Panc1 (cell line): Measurements from ENCODE around the gene MTHFD1. TPM values are rescaled to one million over a fixed set of nuclear protein-coding genes. Genes with fewer than 3 reads are reported as not detected.

ENCODE experiments used
- ATAC-seq: fragments of 200-7000 bp; cut with Tn5 transposase; 2 replicates; pipeline ENCODE4 v1.9.1; 2020; ENCODE audit warnings: mild to moderate bottlenecking, moderate library complexity
- BruUV-seq: library from RNA; stranded (reverse); fragments of 400-500 nt; replicated peaks from 2 replicates; lab custom pipeline; 2021; lab: Mats Ljungman, UMichigan
- CTCF ChIA-PET: fragments of 300-600 bp; sonication (Branson Sonifier 250); formaldehyde crosslinking; loops from one replicate; lab custom pipeline; 2022; ENCODE audit warnings: antibody characterized with exemption; lab: Charles Lee
- POLR2A ChIA-PET: fragments of 300-600 bp; sonication (Branson Sonifier 250); formaldehyde crosslinking; loops from one replicate; lab custom pipeline; 2022; ENCODE audit warnings: antibody characterized with exemption; lab: Charles Lee
- DNase-seq: peaks from one replicate; pipeline ENCODE4 v3.0.0-alpha.2; 2010; ENCODE audit warnings: low read depth, low spot score
- H3K27ac ChIP-seq: 2 replicates; pipeline ENCODE4 v1.5.1; 2011; ENCODE audit warnings: mild to moderate bottlenecking, low read length, inconsistent platforms
- H3K27me3 ChIP-seq: fragments of 200-500 bp; sonication (Bioruptor generic); 2 replicates; pipeline ENCODE4 v1.6.0; 2014; ENCODE audit warnings: low read length, inconsistent platforms; ENCODE audit not compliant: control insufficient read depth, insufficient read depth
- H3K36me3 ChIP-seq: fragments of 200-500 bp; sonication (Bioruptor generic); 2 replicates; pipeline ENCODE4 v1.5.1; 2014; ENCODE audit warnings: inconsistent platforms, mild to moderate bottlenecking, low read length, moderate library complexity; ENCODE audit not compliant: control insufficient read depth, insufficient read depth
- H3K4me1 ChIP-seq: 2 replicates; pipeline ENCODE4 v1.5.1; 2011; ENCODE audit warnings: inconsistent platforms, mild to moderate bottlenecking, low read length, moderate library complexity; ENCODE audit not compliant: control insufficient read depth, insufficient read depth
- H3K4me3 ChIP-seq, 2 experiments: 2 replicates each; pipeline ENCODE4 v1.5.1; 2011 to 2012; ENCODE audit warnings: low read depth in 2 of 2, low read length in 2 of 2, mild to moderate bottlenecking in 2 of 2, inconsistent platforms in 1 of 2, moderate library complexity in 1 of 2
- H3K9me3 ChIP-seq: fragments of 200-500 bp; sonication (Bioruptor generic); 2 replicates; pipeline ENCODE4 v1.5.1; 2014; ENCODE audit warnings: low read depth, mild to moderate bottlenecking, inconsistent platforms, low read length, moderate library complexity; ENCODE audit not compliant: control insufficient read depth, insufficient read depth
- CTCF ChIP-seq: fragments of 450-650 bp; IDR thresholded peaks from 2 replicates; pipeline ENCODE4 v1.5.1; 2017; ENCODE audit warnings: mild to moderate bottlenecking
- POLR2AphosphoS5 ChIP-seq: IDR thresholded peaks from 2 replicates; pipeline ENCODE4 v1.6.1; 2012; ENCODE audit warnings: mild to moderate bottlenecking, low read depth, low read length, moderate library complexity
- SIN3A ChIP-seq: IDR thresholded peaks from 2 replicates; pipeline ENCODE4 v1.6.1; 2012; ENCODE audit warnings: low read depth, mild to moderate bottlenecking, low read length, moderate library complexity, borderline replicate concordance; ENCODE audit not compliant: insufficient read depth
- TCF7L2 ChIP-seq: IDR thresholded peaks from 2 replicates; pipeline ENCODE4 v1.6.1; 2011; ENCODE audit warnings: mild to moderate bottlenecking, low read depth, low read length, inconsistent platforms
- in situ Hi-C: cut with HindIII; loops from 2 replicates; pipeline ENCODE4 v1.10.0; 2016; ENCODE audit warnings: low sequenced_read_pairs, low pct_unique_long_range_greater_than_20kb
- intact Hi-C: fragments of 100-400 bp; cut with micrococcal nuclease; formaldehyde crosslinking; loops from one replicate; pipeline ENCODE4 v1.10.0; 2022; ENCODE audit not compliant: unreplicated experiment
- total RNA-seq: library from RNA; stranded (reverse); gene quantifications from one replicate; pipeline ENCODE4 v1.2.1, GENCODE V29; 2021; ENCODE audit not compliant: unreplicated experiment
- TF ChIP-seq, protein P1 (sequence below), 2 experiments: IDR thresholded peaks; 2 replicates each; pipeline ENCODE4 v1.6.1; 2011 to 2012; ENCODE audit warnings: low read depth in 2 of 2, control low read depth in 1 of 2, low read length in 1 of 2, mild to moderate bottlenecking in 1 of 2, moderate library complexity in 1 of 2; ENCODE audit not compliant: insufficient read depth in 1 of 2

The MTHFD1 gene
- total RNA-seq, 1 experiment from 2014 or later: 141 TPM

GRCh38 chr14:64349741-64350490, 38.2 kb upstream of the MTHFD1 start:
- CTCF ChIA-PET: no interaction called here
- POLR2A ChIA-PET: interaction anchor here (0.7 kb wide), 1 partner anchor 1144 kb away, joined by 3 read pairs; no protein-coding TSS in a partner anchor

DNA sequence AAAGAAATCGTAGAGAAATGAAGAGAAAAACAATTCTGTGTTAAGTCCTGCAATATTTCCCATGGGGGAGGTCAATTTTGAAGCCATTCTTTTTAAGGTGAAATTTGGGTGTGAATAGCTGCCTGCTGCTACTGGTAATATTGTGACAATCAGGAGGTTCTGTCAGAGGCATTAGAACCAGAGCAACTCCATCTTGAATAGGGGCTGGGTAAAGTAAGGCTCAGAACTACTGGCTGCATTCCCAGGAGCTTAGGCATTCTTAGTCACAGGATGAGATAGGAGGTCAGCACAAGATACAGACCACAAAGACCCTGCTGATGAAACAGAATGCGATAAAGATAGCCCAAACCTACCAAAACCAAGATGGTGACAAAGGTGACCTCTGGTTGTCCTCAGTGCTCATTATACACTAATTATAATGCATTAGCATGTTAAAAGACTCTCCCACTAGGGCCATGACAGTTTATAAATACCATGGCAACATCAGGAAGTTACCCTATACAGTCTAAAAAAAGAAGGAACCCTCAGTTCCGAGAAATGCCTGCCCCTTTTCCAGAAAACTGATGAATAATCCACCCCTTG, 24.8 kb upstream of the MTHFD1 start:
- CTCF ChIA-PET: no interaction called here
- BruUV-seq: no TSS peak
- Histone ChIP-seq H3K9me3 (no peaks in the 10 kb centered on the region), H3K27ac (no peak overlapping the region), H3K27me3 (no peaks in the 10 kb centered on the region), H3K4me1 (no peaks in the 10 kb centered on the region), H3K36me3 (no peaks in the 10 kb centered on the region), H3K4me3 (no peak overlapping the region)
- no peak for ATAC-seq
- TF ChIP-seq TCF7L2 (no peak), SIN3A (no peak), CTCF (no peak), POLR2AphosphoS5 (no peak)
- TF ChIP-seq, protein P1, sequence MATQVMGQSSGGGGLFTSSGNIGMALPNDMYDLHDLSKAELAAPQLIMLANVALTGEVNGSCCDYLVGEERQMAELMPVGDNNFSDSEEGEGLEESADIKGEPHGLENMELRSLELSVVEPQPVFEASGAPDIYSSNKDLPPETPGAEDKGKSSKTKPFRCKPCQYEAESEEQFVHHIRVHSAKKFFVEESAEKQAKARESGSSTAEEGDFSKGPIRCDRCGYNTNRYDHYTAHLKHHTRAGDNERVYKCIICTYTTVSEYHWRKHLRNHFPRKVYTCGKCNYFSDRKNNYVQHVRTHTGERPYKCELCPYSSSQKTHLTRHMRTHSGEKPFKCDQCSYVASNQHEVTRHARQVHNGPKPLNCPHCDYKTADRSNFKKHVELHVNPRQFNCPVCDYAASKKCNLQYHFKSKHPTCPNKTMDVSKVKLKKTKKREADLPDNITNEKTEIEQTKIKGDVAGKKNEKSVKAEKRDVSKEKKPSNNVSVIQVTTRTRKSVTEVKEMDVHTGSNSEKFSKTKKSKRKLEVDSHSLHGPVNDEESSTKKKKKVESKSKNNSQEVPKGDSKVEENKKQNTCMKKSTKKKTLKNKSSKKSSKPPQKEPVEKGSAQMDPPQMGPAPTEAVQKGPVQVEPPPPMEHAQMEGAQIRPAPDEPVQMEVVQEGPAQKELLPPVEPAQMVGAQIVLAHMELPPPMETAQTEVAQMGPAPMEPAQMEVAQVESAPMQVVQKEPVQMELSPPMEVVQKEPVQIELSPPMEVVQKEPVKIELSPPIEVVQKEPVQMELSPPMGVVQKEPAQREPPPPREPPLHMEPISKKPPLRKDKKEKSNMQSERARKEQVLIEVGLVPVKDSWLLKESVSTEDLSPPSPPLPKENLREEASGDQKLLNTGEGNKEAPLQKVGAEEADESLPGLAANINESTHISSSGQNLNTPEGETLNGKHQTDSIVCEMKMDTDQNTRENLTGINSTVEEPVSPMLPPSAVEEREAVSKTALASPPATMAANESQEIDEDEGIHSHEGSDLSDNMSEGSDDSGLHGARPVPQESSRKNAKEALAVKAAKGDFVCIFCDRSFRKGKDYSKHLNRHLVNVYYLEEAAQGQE (IDR thresholded peaks at IDR 0.05; ENCODE audit: insufficient read depth in 1 of 2, low read depth in 2 of 2, low read length in 1 of 2): no peak
- intact Hi-C loops (no loop called here), in situ Hi-C loops (no loop called here)
- POLR2A ChIA-PET: no interaction called here
- DNase-seq: no peak

More at GRCh38 chr14:64349741-64350490, 38.2 kb upstream of the MTHFD1 start:
- Histone ChIP-seq H3K27ac (no peak overlapping the region), H3K36me3 (no peaks in the 10 kb centered on the region), H3K4me3 (no peak overlapping the region), H3K27me3 (no peaks in the 10 kb centered on the region), H3K4me1 (no peaks in the 10 kb centered on the region), H3K9me3 (no peaks in the 10 kb centered on the region)
- in situ Hi-C loops: no loop called here
- ATAC-seq: no peak
- TF ChIP-seq, protein P1 (IDR thresholded peaks at IDR 0.05; ENCODE audit: insufficient read depth in 1 of 2, low read depth in 2 of 2, low read length in 1 of 2): no peak
- no peak for TF ChIP-seq TCF7L2
- TF ChIP-seq POLR2AphosphoS5: no peak
- TF ChIP-seq CTCF: no peak
- no peak for TF ChIP-seq SIN3A
- no peak for DNase-seq
- no TSS peak for BruUV-seq
- intact Hi-C loops: loop anchor here (10.0 kb wide), 2 partner anchors 45 to 125 kb away; no protein-coding TSS in a partner anchor
